KMS-11 (cell line): Measurements from ENCODE around the gene PTPRK.

ENCODE experiments used
- H2AFZ ChIP-seq: fragments of 200-600 bp; sonication (generic); 2 replicates; pipeline ENCODE4 v1.6.1; 2016; ENCODE audit warnings: antibody characterized with exemption, mixed run types, low read depth
- H3K27ac ChIP-seq: fragments of 200-600 bp; sonication (generic); 2 replicates; pipeline ENCODE4 v1.6.1; 2016; ENCODE audit warnings: mild to moderate bottlenecking, mixed run types
- H3K27me3 ChIP-seq: fragments of 200-600 bp; sonication (generic); 2 replicates; pipeline ENCODE4 v1.6.1; 2017; ENCODE audit warnings: mild to moderate bottlenecking, low read depth, mixed run types, moderate library complexity; ENCODE audit not compliant: insufficient read depth
- H3K36me3 ChIP-seq: fragments of 200-600 bp; sonication (generic); 2 replicates; pipeline ENCODE4 v1.6.1; 2017; ENCODE audit warnings: mild to moderate bottlenecking, mixed run types; ENCODE audit not compliant: insufficient read depth
- H3K4me1 ChIP-seq: fragments of 200-600 bp; sonication (generic); 2 replicates; pipeline ENCODE4 v1.6.1; 2016; ENCODE audit warnings: mild to moderate bottlenecking, low read depth, mixed run types; ENCODE audit not compliant: poor library complexity, severe bottlenecking
- H3K4me2 ChIP-seq: fragments of 200-600 bp; sonication (generic); 2 replicates; pipeline ENCODE4 v1.7.0; 2016; ENCODE audit warnings: mild to moderate bottlenecking, mixed run types
- H3K4me3 ChIP-seq: fragments of 200-600 bp; sonication (generic); IDR thresholded peaks from 2 replicates; pipeline ENCODE4 v1.6.1; 2017; ENCODE audit warnings: low read depth, low read length, mixed read lengths; ENCODE audit not compliant: insufficient read depth
- H3K79me2 ChIP-seq: fragments of 200-600 bp; sonication (generic); 2 replicates; pipeline ENCODE4 v1.6.1; 2016; ENCODE audit warnings: low read depth, mixed run types; ENCODE audit not compliant: insufficient read depth
- H3K9ac ChIP-seq: fragments of 200-600 bp; sonication (generic); 2 replicates; pipeline ENCODE4 v1.6.1; 2016; ENCODE audit warnings: mild to moderate bottlenecking, mixed run types
- H4K20me1 ChIP-seq: fragments of 200-600 bp; sonication (generic); 2 replicates; pipeline ENCODE4 v1.6.1; 2016; ENCODE audit warnings: mild to moderate bottlenecking, mixed run types; ENCODE audit not compliant: insufficient read depth
- CTCF ChIP-seq: fragments of 200-600 bp; sonication (generic); conservative IDR thresholded peaks from 2 replicates; pipeline ENCODE4 v1.6.1; 2017; ENCODE audit warnings: low read depth, mild to moderate bottlenecking, antibody characterized with exemption, low read length, moderate library complexity, mixed read lengths

The PTPRK gene

GRCh38 chr6:127923135-127923534 is 597.3 kb downstream of the PTPRK start:
- no peaks in the 10 kb centered on the region for H3K36me3 ChIP-seq
- H4K20me1 ChIP-seq = no peaks in the 10 kb centered on the region
- H3K27me3 ChIP-seq = no peaks in the 10 kb centered on the region
- H3K27ac ChIP-seq = no peak overlapping the region
- H3K4me3 ChIP-seq = no peak overlapping the region
- no peak overlapping the region for H2AFZ ChIP-seq
- no peak overlapping the region for H3K9ac ChIP-seq
- no peak overlapping the region for H3K4me2 ChIP-seq
- TF ChIP-seq CTCF = no peak
- peaks cover 10% of the 10 kb centered on the region for H3K4me1 ChIP-seq
- no peaks in the 10 kb centered on the region for H3K79me2 ChIP-seq

DNA sequence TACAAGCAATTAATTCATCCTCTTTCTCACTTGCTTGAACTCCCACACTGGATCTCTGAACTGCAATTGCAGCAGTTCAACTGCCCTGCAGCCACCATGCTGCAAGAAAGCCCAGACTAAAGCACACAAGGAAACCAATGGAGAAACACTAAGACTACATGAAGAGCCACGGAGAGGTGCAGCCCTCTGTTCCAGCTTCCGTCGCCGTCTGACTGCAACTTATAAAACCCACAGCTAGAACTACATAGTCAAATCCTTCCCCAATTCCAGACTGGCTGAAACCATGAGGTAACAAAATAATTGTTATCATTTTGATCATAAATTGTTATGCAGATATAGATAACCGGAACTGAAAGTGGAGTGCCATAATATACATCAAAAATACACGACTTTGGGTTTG is 598.4 kb downstream of the PTPRK start:
- Histone ChIP-seq H3K27ac (no peak overlapping the region), H3K4me2 (no peak overlapping the region), H3K9ac (no peak overlapping the region), H3K36me3 (no peaks in the 10 kb centered on the region), H3K79me2 (no peaks in the 10 kb centered on the region), H3K4me3 (no peak overlapping the region), H4K20me1 (no peaks in the 10 kb centered on the region), H3K4me1 (peaks cover 14% of the 10 kb centered on the region), H2AFZ (no peak overlapping the region), H3K27me3 (no peaks in the 10 kb centered on the region)
- no peak for TF ChIP-seq CTCF

- H3K4me3 ChIP-seq = no peak overlapping the region
- H3K79me2 ChIP-seq = no peaks in the 10 kb centered on the region
- H4K20me1 ChIP-seq = no peaks in the 10 kb centered on the region
- no peak overlapping the region for H3K27ac ChIP-seq
- no peaks in the 10 kb centered on the region for H3K27me3 ChIP-seq
- peaks cover 14% of the 10 kb centered on the region for H3K4me1 ChIP-seq
- no peak for TF ChIP-seq CTCF
- H3K4me2 ChIP-seq = no peak overlapping the region
- no peak overlapping the region for H2AFZ ChIP-seq
- no peaks in the 10 kb centered on the region for H3K36me3 ChIP-seq
- no peak overlapping the region for H3K9ac ChIP-seq
These were observed 599.6 kb downstream of the PTPRK start for GRCh38 chr6:127920804-127921203.
